Measurements from ENCODE around the gene APOE.
"Not testable (repeated sequence)": the region's sequence is repeated elsewhere in the genome, so short reads cannot be mapped to it uniquely, and the experiment has no call there.

Gene APOE

GRCh38 chr19:44884566-44884965 is 21.0 kb upstream of the APOE start:
- DNase-seq (ENCODE audit: low read depth) = no peak

- DNase-seq (ENCODE audit: low read depth) = no peak
Measured at GRCh38 chr19:44886141-44886540, 19.5 kb upstream of the APOE start.

GRCh38 chr19:44887648-44888047 is 17.9 kb upstream of the APOE start:
- no peak for DNase-seq (ENCODE audit: low read depth)

GRCh38 chr19:44888335-44888734 is 17.3 kb upstream of the APOE start:
- not testable (repeated sequence) for DNase-seq (ENCODE audit: low read depth)

GRCh38 chr19:44889830-44890365 is 15.7 kb upstream of the APOE start:
- no peak for DNase-seq (ENCODE audit: low read depth)

- peak; percentile 100 for DNase-seq (ENCODE audit: low read depth)
Measured at GRCh38 chr19:44890366-44891015, 15.1 kb upstream of the APOE start.

GRCh38 chr19:44891016-44891882 is 14.3 kb upstream of the APOE start, which contains the start of gene TOMM40:
TSS of gene TOMM40 (plus strand) at chr19:44891254. CDS start at chr19:44891416, 162 bp downstream.
- DNase-seq (ENCODE audit: low read depth) = peak; percentile 100

GRCh38 chr19:44892932-44893331 is 12.7 kb upstream of the APOE start:
- no peak for DNase-seq (ENCODE audit: low read depth)

- DNase-seq (ENCODE audit: low read depth) = no peak
Measured at GRCh38 chr19:44893332-44894051, 12.1 kb upstream of the APOE start.

GRCh38 chr19:44894052-44894400 is 11.6 kb upstream of the APOE start:
- no peak for DNase-seq (ENCODE audit: low read depth)

GRCh38 chr19:44894946-44895345 is 10.7 kb upstream of the APOE start:
- DNase-seq (ENCODE audit: low read depth) = no peak

GRCh38 chr19:44897835-44898234 is 7.8 kb upstream of the APOE start:
- no peak for DNase-seq (ENCODE audit: low read depth)

GRCh38 chr19:44900328-44901244 is 5.0 kb upstream of the APOE start:
- no peak for DNase-seq (ENCODE audit: low read depth)

- DNase-seq (ENCODE audit: low read depth) = no peak
Measured at GRCh38 chr19:44903216-44903601, 2.4 kb upstream of the APOE start.

GRCh38 chr19:44903602-44904425 is 1.8 kb upstream of the APOE start:
- DNase-seq (ENCODE audit: low read depth) = peak; percentile 56

GRCh38 chr19:44904426-44904994 is 1.1 kb upstream of the APOE start:
- DNase-seq (ENCODE audit: low read depth) = no peak

GRCh38 chr19:44907613-44908012 is 2.0 kb downstream of the APOE start:
- no peak for DNase-seq (ENCODE audit: low read depth)

GRCh38 chr19:44908074-44908835 is 2.7 kb downstream of the APOE start:
- DNase-seq (ENCODE audit: low read depth) = no peak

GRCh38 chr19:44908836-44909261 is 3.3 kb downstream of the APOE start:
- DNase-seq (ENCODE audit: low read depth) = no peak
